CD14-positive monocyte (primary cell): Measurements from ENCODE around the gene SPRR2A. TPM values are rescaled to one million over a fixed set of nuclear protein-coding genes. Genes with fewer than 3 reads are reported as not detected.
"Not testable (repeated sequence)": the region's sequence is repeated elsewhere in the genome, so short reads cannot be mapped to it uniquely, and the experiment has no call there.

Source experiments
- DNase-seq, 3 donors: peaks; one replicate each; pipeline ENCODE4 v3.0.0-alpha.2; 2011 to 2022
- H2AFZ ChIP-seq: 2 replicates; pipeline ENCODE4 v1.6.0; 2012; ENCODE audit warnings: mild to moderate bottlenecking, low read depth, low read length, inconsistent platforms; ENCODE audit not compliant: insufficient read depth, poor library complexity, severe bottlenecking
- H3K27ac ChIP-seq, 2 donors: 1 replicate in 1 of 2; 2 replicates in 1 of 2; pipeline ENCODE4 v1.5.1; 2012 to 2013; ENCODE audit warnings: low read length in 2 of 2, control low read depth in 1 of 2, inconsistent platforms in 1 of 2, low read depth in 1 of 2, mild to moderate bottlenecking in 1 of 2
- H3K27me3 ChIP-seq, 2 donors: one replicate each; pipeline versions ENCODE4 v1.6.0 to v1.6.1; 2011 to 2013; ENCODE audit warnings: low read length in 2 of 2; ENCODE audit not compliant: control insufficient read depth in 2 of 2, insufficient read depth in 2 of 2
- H3K36me3 ChIP-seq, 2 donors: replicated peaks in 1 of 2; 1 replicate in 1 of 2; 2 replicates in 1 of 2; pipeline versions ENCODE4 v1.5.1 to v1.6.1; 2012 to 2013; ENCODE audit warnings: low read length in 2 of 2, control low read depth in 1 of 2, inconsistent platforms in 1 of 2, mild to moderate bottlenecking in 1 of 2; ENCODE audit not compliant: insufficient read depth in 2 of 2, control insufficient read depth in 1 of 2
- H3K4me1 ChIP-seq, 2 donors: 1 replicate in 1 of 2; 2 replicates in 1 of 2; pipeline versions ENCODE4 v1.5.1 to v1.6.1; 2012 to 2013; ENCODE audit warnings: low read length in 2 of 2, control low read depth in 1 of 2, inconsistent platforms in 1 of 2, mild to moderate bottlenecking in 1 of 2, moderate library complexity in 1 of 2; ENCODE audit not compliant: insufficient read depth in 2 of 2, control insufficient read depth in 1 of 2
- H3K4me2 ChIP-seq: replicated peaks from 2 replicates; pipeline ENCODE3; 2012; ENCODE audit warnings: low read length, moderate library complexity, mild to moderate bottlenecking; ENCODE audit not compliant: poor library complexity, severe bottlenecking; ENCODE audit errors: extremely low read depth
- H3K4me3 ChIP-seq, 3 experiments: fragments of 200-600 bp in 1 of 3; sonication (generic) in 1 of 3; replicated peaks in 1 of 3; 1 replicate in 2 of 3; 2 replicates in 1 of 3; pipeline ENCODE4 v1.5.1; 2011 to 2013; ENCODE audit warnings: low read length in 3 of 3, mild to moderate bottlenecking in 3 of 3, control low read depth in 2 of 3, low read depth in 2 of 3, inconsistent platforms in 1 of 3, moderate library complexity in 1 of 3
- H3K79me2 ChIP-seq: 2 replicates; pipeline ENCODE4 v1.6.0; 2012; ENCODE audit warnings: mild to moderate bottlenecking, control low read depth, inconsistent platforms, low read length, moderate library complexity; ENCODE audit not compliant: insufficient read depth
- H3K9ac ChIP-seq: 2 replicates; pipeline ENCODE4 v1.6.0; 2017; ENCODE audit warnings: low read length, mild to moderate bottlenecking; ENCODE audit not compliant: insufficient read depth, poor library complexity, severe bottlenecking
- H3K9me3 ChIP-seq, 2 donors: replicated peaks in 1 of 2; 1 replicate in 1 of 2; 2 replicates in 1 of 2; pipeline versions ENCODE4 v1.5.1 to v1.6.1; 2012 to 2013; ENCODE audit warnings: low read length in 2 of 2, control low read depth in 1 of 2; ENCODE audit not compliant: control insufficient read depth in 1 of 2, insufficient read depth in 1 of 2
- H4K20me1 ChIP-seq: 2 replicates; pipeline ENCODE4 v1.6.0; 2012; ENCODE audit warnings: mild to moderate bottlenecking, low read length, control low read depth, moderate library complexity; ENCODE audit not compliant: insufficient read depth
- H3K27ac Mint-ChIP-seq, 7 donors: one replicate each; pipeline ENCODE4 v1.8.0; 2020; ENCODE audit warnings: mild to moderate bottlenecking in 7 of 7, mixed read lengths in 7 of 7, moderate library complexity in 6 of 7, inconsistent platforms in 2 of 7
- H3K27me3 Mint-ChIP-seq, 3 donors: one replicate each; pipeline ENCODE4 v1.8.0; 2021 to 2022; ENCODE audit warnings: low read depth in 3 of 3, mild to moderate bottlenecking in 3 of 3, mixed read lengths in 3 of 3, moderate library complexity in 3 of 3, inconsistent platforms in 1 of 3
- H3K36me3 Mint-ChIP-seq, 2 donors: one replicate each; pipeline ENCODE4 v1.8.0; 2020; ENCODE audit warnings: mixed read lengths in 2 of 2, inconsistent platforms in 1 of 2, mild to moderate bottlenecking in 1 of 2
- H3K4me1 Mint-ChIP-seq: one replicate; pipeline ENCODE4 v1.8.0; 2020; ENCODE audit warnings: mild to moderate bottlenecking, mixed read lengths
- H3K4me3 Mint-ChIP-seq, 2 donors: one replicate each; pipeline ENCODE4 v1.8.0; 2020; ENCODE audit warnings: mild to moderate bottlenecking in 2 of 2, mixed read lengths in 2 of 2, moderate library complexity in 1 of 2
- H3K9me3 Mint-ChIP-seq, 7 donors: one replicate each; pipeline ENCODE4 v1.8.0; 2020 to 2022; ENCODE audit warnings: mixed read lengths in 7 of 7, mild to moderate bottlenecking in 6 of 7, moderate library complexity in 6 of 7, inconsistent platforms in 2 of 7
- CTCF ChIP-seq: fragments of 200-600 bp; IDR thresholded peaks from one replicate; pipeline ENCODE4 v1.8.0; 2022; ENCODE audit warnings: antibody characterized with exemption, mild to moderate bottlenecking
- WGBS: methylation state at CpG from one replicate; pipeline ENCODE4 v1.1.5; 2013; ENCODE audit warnings: missing lambda C conversion rate; ENCODE audit not compliant: insufficient coverage; 5-methylcytosine and 5-hydroxymethylcytosine counted together
- intact Hi-C, 2 donors: fragments of 100-400 bp; cut with micrococcal nuclease; formaldehyde crosslinking; loops; one replicate each; pipeline versions ENCODE4 v1.15.0 to v1.15.1; 2023
- polyA plus RNA-seq, 3 donors: library from polyadenylated mRNA; depleted of rRNA in 1 of 3; unstranded in 2 of 3; stranded (reverse) in 1 of 3; fragments of 300-500 nt in 2 of 3; fragments of >200 nt in 1 of 3; fragmentation: Illumina TruSeq in 2 of 3; gene quantifications; 1 replicate in 2 of 3; 2 replicates in 1 of 3; pipeline ENCODE4 v1.2.3, GENCODE V29; 2012 to 2021

SPRR2A gene
- polyA plus RNA-seq, 3 donors: not detected

GRCh38 chr1:153024413-153024812 lies 32.9 kb downstream of the SPRR2A start:
- Histone ChIP-seq H3K4me3 (no peak overlapping the region), H3K4me2 (no peak overlapping the region), H3K27me3 (peaks cover 0 to 2% of the 10 kb centered on the region in 2 donors), H3K27ac (no peak overlapping the region), H3K4me1 (no peaks in the 10 kb centered on the region), H2AFZ (no peak overlapping the region), H4K20me1 (no peaks in the 10 kb centered on the region), H3K9ac (no peak overlapping the region), H3K9me3 (no peaks in the 10 kb centered on the region), H3K36me3 (no peaks in the 10 kb centered on the region), H3K79me2 (no peaks in the 10 kb centered on the region)
- no peaks in the 10 kb centered on the region for H3K36me3 Mint-ChIP-seq
- H3K27me3 Mint-ChIP-seq: peaks cover 0 to 12% (median 0%) of the 10 kb centered on the region in 3 donors
- no peak for DNase-seq
- H3K9me3 Mint-ChIP-seq: peaks cover 0 to 4% (median 0%) of the 10 kb centered on the region in 7 donors
- no peak overlapping the region for H3K4me3 Mint-ChIP-seq
- H3K27ac Mint-ChIP-seq: no peak overlapping the region
- intact Hi-C loops: no loop called here
- no peaks in the 10 kb centered on the region for H3K4me1 Mint-ChIP-seq
- no peak for TF ChIP-seq CTCF
- WGBS: no CpG with 5 or more reads among the region's 1 CpG

- WGBS: 91% methylated on average over 7 of the region's 7 CpGs
- H3K9ac ChIP-seq: no peak overlapping the region
- Mint-ChIP-seq H3K4me3 (no peak overlapping the region), H3K9me3 (peaks cover 0 to 3% (median 0%) of the 10 kb centered on the region in 7 donors), H3K27ac (no peak overlapping the region), H3K36me3 (no peaks in the 10 kb centered on the region), H3K27me3 (peaks cover 0 to 16% (median 0%) of the 10 kb centered on the region in 3 donors), H3K4me1 (no peaks in the 10 kb centered on the region)
- no peaks in the 10 kb centered on the region for H4K20me1 ChIP-seq
- H3K4me3 ChIP-seq: no peak overlapping the region
- no peaks in the 10 kb centered on the region for H3K4me1 ChIP-seq
- no peak overlapping the region for H2AFZ ChIP-seq
- H3K9me3 ChIP-seq: peaks cover 0 to 1% of the 10 kb centered on the region in 2 donors
- no peak for DNase-seq
- no peaks in the 10 kb centered on the region for H3K79me2 ChIP-seq
- H3K4me2 ChIP-seq: no peak overlapping the region
- H3K36me3 ChIP-seq: no peaks in the 10 kb centered on the region
- intact Hi-C loops: no loop called here
- no peak for TF ChIP-seq CTCF
- no peak overlapping the region for H3K27ac ChIP-seq
- H3K27me3 ChIP-seq: peaks cover 0 to 2% of the 10 kb centered on the region in 2 donors
These were observed 34.2 kb downstream of the SPRR2A start for GRCh38 chr1:153023109-153023508.

DNA sequence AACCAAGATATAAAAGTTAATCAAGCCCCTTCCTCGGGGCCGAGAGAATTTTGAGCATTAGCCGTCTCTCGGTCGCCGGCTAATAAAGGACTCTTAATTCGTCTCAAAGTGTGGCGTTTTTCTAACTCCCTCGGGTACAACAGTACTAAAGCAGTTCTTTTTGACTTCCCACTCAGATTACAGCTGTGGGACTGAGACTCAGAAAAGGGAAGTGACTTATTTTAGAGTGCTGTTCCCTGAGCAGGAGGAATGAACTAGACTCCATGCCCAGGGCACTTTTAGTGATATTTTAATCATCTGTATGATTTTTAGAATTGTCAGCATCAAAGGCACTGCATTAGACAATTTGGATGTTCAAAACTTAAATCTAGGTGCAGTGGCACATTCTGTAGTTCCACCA lies 35.0 kb downstream of the SPRR2A start:
- H3K4me1 Mint-ChIP-seq, H3K9me3 ChIP-seq, H4K20me1 ChIP-seq, H2AFZ ChIP-seq, H3K4me3 ChIP-seq, DNase-seq, H3K9ac ChIP-seq, H3K36me3 ChIP-seq, H3K9me3 Mint-ChIP-seq, H3K36me3 Mint-ChIP-seq, H3K4me3 Mint-ChIP-seq, intact Hi-C loops, H3K79me2 ChIP-seq, H3K4me1 ChIP-seq, H3K27me3 ChIP-seq, H3K27ac ChIP-seq, H3K4me2 ChIP-seq: not testable (repeated sequence)
- 44% methylated on average over 3 of the region's 9 CpGs for WGBS
- Mint-ChIP-seq H3K27ac (peak overlapping the region in 1 of 7 donors; percentile 20), H3K27me3 (peaks cover 0 to 15% (median 0%) of the 10 kb centered on the region in 3 donors)
